Uterus (tissue), 2 donors: ENCODE results near the gene PRSS16.

Source experiments
- POLR2A ChIP-seq, 2 donors: fragments of 450-650 bp; IDR thresholded peaks; one replicate each; pipeline ENCODE4 v1.6.1; 2016; ENCODE audit warnings: antibody characterized with exemption in 2 of 2, mild to moderate bottlenecking in 1 of 2, moderate library complexity in 1 of 2
- TF ChIP-seq, protein P1 (sequence below), 4 experiments: fragments of 200-600 bp in 2 of 4; fragments of 450-650 bp in 2 of 4; sonication (generic) in 2 of 4; IDR thresholded peaks; one replicate each; pipeline ENCODE4 v1.5.1; 2016 to 2019; ENCODE audit warnings: antibody characterized with exemption in 4 of 4, mild to moderate bottlenecking in 2 of 4, moderate library complexity in 1 of 4

DNA sequence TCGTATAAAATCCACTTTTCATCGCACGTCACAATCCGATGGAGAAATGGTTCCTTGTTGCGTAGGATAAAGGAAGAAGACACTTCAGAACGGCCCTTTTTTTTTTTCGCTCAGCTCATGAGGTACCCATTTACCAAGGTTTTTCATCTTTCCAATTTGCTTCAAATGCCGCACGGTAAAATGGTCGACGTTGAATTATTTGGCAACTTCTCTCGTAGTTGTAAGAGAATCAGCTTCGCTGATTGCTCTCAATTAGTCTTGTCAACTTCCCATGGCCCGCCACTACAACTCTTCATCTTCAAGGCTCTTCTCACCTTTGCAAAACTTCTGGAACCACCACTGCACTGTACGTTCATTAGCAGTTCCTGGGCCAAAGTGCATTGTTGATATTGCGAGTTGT, 35.8 kb downstream of the PRSS16 start:
- TF ChIP-seq, protein P1, sequence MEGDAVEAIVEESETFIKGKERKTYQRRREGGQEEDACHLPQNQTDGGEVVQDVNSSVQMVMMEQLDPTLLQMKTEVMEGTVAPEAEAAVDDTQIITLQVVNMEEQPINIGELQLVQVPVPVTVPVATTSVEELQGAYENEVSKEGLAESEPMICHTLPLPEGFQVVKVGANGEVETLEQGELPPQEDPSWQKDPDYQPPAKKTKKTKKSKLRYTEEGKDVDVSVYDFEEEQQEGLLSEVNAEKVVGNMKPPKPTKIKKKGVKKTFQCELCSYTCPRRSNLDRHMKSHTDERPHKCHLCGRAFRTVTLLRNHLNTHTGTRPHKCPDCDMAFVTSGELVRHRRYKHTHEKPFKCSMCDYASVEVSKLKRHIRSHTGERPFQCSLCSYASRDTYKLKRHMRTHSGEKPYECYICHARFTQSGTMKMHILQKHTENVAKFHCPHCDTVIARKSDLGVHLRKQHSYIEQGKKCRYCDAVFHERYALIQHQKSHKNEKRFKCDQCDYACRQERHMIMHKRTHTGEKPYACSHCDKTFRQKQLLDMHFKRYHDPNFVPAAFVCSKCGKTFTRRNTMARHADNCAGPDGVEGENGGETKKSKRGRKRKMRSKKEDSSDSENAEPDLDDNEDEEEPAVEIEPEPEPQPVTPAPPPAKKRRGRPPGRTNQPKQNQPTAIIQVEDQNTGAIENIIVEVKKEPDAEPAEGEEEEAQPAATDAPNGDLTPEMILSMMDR (IDR thresholded peaks at IDR 0.05) = no peak
- TF ChIP-seq POLR2A (IDR thresholded peaks at IDR 0.05) = no peak
